ENCODE measurements around the gene LTBP1. TPM values are rescaled to one million over a fixed set of nuclear protein-coding genes. Genes with fewer than 3 reads are reported as not detected.
A peak's percentile ranks its signal among the peaks of the same experiment; 100 is the strongest.

Gene LTBP1
- total and polyA plus RNA-seq, 10 of the 15 experiments (the other 5 are each of a cell fraction or from before 2014, with no cell fraction given), result 0.01 to 0.28 (median 0.12) TPM; not detected in 2

- intact Hi-C loops (cut with micrococcal nuclease; ENCODE audit: unreplicated experiment) (loop anchor here (5.0 kb wide), 1 partner anchor 339 kb away; no protein-coding TSS in a partner anchor), in situ Hi-C loops (cut with MboI) (no loop called here)
- Histone ChIP-seq H3K27me3 (replicated peaks in 1 of 2; ENCODE audit: control insufficient read depth in 2 of 2, insufficient read depth in 2 of 2, low read length in 1 of 2) (no peaks in the 10 kb centered on the region), H3K4me3 (no peak overlapping the region), H3K27ac (ENCODE audit: control insufficient read depth, insufficient read depth) (no peak overlapping the region), H3K79me2 (ENCODE audit: control insufficient read depth, insufficient read depth, low read length) (no peaks in the 10 kb centered on the region), H3K9me3 (replicated peaks; ENCODE audit: control insufficient read depth, insufficient read depth, low read length) (no peaks in the 10 kb centered on the region), H4K20me1 (ENCODE audit: control insufficient read depth, insufficient read depth) (no peaks in the 10 kb centered on the region), H3K4me1 (ENCODE audit: control insufficient read depth, insufficient read depth, low read length) (no peaks in the 10 kb centered on the region), H3K36me3 (ENCODE audit: control insufficient read depth in 2 of 2, insufficient read depth in 2 of 2, low read length in 1 of 2) (no peaks in the 10 kb centered on the region), H2AFZ (ENCODE audit: control insufficient read depth, low read depth, low read length) (no peak overlapping the region), H3K9ac (ENCODE audit: control insufficient read depth, insufficient read depth, low read length) (no peak overlapping the region), H3K4me2 (ENCODE audit: control insufficient read depth, insufficient read depth) (no peak overlapping the region)
- TF ChIP-seq CHD2 (IDR thresholded peaks at IDR 0.05; ENCODE audit: borderline replicate concordance, low read depth, low read length) (no peak), CTCF (IDR thresholded peaks at IDR 0.05 in 2 of 3, conservative IDR thresholded peaks at IDR 0.05 in 1 of 3; ENCODE audit: control insufficient read depth in 2 of 3, extremely low read depth in 1 of 3, insufficient read depth in 1 of 3, low read depth in 3 of 3, low read length in 3 of 3) (peak in 2 of 3 experiments; percentile 28 to 32; a peak in 4 of 6 replicates), TARDBP (IDR thresholded peaks at IDR 0.05; ENCODE audit: borderline replicate concordance) (no peak), FOXM1 (IDR thresholded peaks at IDR 0.05; ENCODE audit: low read depth, low read length) (no peak), ESRRA (IDR thresholded peaks at IDR 0.05; ENCODE audit: low read length) (no peak), RAD21 (IDR thresholded peaks at IDR 0.05; ENCODE audit: insufficient read depth, low read depth, low read length) (peak; percentile 51), RBBP5 (conservative IDR thresholded peaks at IDR 0.05) (no peak), RELB (IDR thresholded peaks at IDR 0.05; ENCODE audit: low read depth) (no peak), USF1 (IDR thresholded peaks at IDR 0.05; ENCODE audit: borderline replicate concordance, extremely low read length, insufficient read depth, low read depth, low read length) (no peak), PKNOX1 (IDR thresholded peaks at IDR 0.05) (no peak), MXI1 (IDR thresholded peaks at IDR 0.05; ENCODE audit: low read depth, low read length) (no peak)
- WGBS (ENCODE audit: insufficient coverage, insufficient replicate concordance, low lambda C conversion rate, missing lambda C conversion rate), result 32% methylated on average over 7 of the region's 7 CpGs
- ChIA-PET CTCF (interaction anchor here (0.6 to 2.6 kb wide), 5 partner anchors 10 to 550 kb away, joined by 3 to 8 read pairs (median 4); no protein-coding TSS in a partner anchor), SMC1A (ENCODE audit: uncharacterized antibody, unreplicated experiment) (interaction anchor here (0.9 to 1.5 kb wide), 5 partner anchors 10 to 550 kb away, joined by 3 to 4 read pairs (median 3); no protein-coding TSS in a partner anchor), POLR2A (no interaction called here), RAD21 (ENCODE audit: unreplicated experiment) (interaction anchor here (1.6 kb wide), 1 partner anchor 549 kb away, joined by 8 read pairs; no protein-coding TSS in a partner anchor)
- no peak for DNase-seq (ENCODE audit: low read depth, low spot score)
- no peak for FAIRE-seq
- BruUV-seq (replicated peaks), result no TSS peak
- ATAC-seq, result no peak
Measured at GRCh38 chr2:33033606-33034081, 86.9 kb downstream of the LTBP1 start.

All from GM12878 (cell line).